ENCODE data around the gene MAN1A1.
"Not testable (repeated sequence)": the region's sequence is repeated elsewhere in the genome, so short reads cannot be mapped to it uniquely, and the experiment has no call there.

MAN1A1 gene

DNA sequence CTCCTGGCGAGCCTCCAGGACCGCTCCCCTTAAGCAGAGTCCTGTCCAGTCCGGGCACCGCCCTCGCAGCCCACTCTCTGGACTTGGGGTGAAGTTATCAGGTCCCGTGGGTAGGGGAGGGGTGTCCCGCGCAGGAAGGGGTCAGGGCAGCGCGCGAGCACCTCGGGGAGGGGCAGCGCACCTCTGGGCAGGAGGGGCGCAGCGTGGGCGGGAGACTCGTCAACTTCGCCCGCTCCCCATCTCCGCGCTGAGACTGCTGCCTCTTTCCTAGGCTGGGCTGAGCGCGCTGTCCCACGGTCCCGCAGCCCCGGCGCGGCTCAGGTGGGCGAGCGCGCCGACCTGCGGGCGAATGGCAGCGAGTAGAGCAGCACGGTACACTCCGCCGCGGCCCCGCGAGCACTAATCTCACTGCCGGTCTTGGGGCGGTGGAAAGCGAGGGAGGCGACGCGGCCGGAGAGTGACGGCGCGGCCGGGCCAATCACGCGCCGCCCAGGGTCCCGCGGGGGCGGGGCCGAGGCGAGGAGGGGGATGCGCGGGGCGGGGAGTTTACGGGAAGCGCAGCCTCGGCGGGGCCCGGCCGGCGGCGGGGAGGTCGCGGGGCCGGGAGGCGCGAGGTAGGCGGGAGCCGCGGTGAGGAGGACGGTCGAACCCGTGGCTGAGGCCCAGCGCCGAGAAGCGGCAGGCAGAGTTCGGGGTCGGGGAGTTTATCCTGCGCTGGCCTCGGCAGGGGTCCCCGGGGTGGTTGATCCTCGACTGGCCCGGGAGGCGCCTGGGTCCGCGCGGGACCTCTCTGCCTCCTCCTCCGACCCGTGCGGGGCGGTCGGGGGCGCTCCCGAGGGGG lies at the start of gene MAN1A1:
Gene MAN1A1, minus strand, starts transcription at position 401 of the 841 bp plus-strand sequence. CDS start 696 bp downstream, outside the sequence.
- DNase-seq = peak; percentile 96

DNA sequence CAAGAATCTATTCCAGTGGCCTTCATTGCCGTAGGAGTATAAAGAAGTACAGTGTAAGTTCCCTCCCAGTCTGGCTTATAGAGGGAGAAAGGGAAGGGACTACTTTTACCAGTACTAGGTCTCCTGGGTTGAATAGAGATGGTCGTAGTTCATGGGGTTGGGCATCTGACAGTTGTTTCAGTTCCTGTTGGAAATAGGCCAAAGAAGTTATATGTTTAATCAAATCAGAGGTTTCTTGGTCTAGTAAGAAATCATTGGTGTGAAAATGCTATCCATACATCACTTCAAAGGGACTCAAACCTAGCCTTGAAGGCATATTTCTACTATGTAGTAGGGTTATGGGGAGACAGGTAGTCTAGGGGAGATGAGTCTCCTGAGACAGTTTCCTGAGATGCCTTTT lies 45.6 kb upstream of the MAN1A1 start:
- no peak for DNase-seq

DNA sequence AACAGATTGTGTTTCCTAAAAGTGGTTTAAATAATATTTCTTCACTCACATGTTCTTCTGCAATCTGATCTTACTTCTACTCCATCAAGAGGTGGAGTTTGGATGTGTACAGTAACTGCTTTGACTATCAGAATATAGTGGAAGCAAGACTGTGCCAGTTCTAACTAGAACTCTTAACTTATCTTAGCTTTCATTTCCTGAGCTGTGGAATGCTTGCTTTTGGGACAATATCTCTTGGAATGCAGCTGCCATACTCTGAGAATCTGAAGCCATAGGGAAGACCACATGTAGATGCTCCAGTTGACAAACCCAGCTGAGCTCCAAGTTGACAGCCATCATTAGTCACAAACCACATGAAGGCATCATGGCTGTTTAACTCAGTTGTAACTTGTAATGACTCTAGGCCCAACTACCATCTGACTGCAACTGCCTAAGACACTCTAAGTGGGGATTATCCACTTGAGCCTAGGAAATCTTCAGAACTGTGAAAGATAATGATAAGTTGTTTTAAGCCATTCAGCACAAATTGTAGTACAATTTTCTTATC lies 40.8 kb upstream of the MAN1A1 start:
- DNase-seq = no peak

DNA sequence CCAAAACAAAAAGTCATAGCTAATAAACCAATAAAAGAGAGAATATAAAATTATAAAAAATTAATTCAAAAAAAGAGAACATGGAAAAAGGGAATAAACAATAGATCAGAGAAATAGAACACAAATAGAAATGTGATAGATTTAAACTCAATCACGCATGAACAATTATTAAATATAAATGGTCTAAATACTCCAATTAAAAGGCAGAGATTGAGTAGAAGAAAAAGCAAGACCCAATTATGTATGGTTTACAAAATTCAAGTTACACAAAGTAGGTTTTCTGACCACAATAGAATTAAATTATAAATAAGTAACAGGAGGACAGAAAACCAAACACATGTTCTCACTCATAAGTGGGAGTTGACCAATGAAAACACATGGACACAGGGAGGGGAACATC lies 36.4 kb upstream of the MAN1A1 start:
- DNase-seq = no peak

DNA sequence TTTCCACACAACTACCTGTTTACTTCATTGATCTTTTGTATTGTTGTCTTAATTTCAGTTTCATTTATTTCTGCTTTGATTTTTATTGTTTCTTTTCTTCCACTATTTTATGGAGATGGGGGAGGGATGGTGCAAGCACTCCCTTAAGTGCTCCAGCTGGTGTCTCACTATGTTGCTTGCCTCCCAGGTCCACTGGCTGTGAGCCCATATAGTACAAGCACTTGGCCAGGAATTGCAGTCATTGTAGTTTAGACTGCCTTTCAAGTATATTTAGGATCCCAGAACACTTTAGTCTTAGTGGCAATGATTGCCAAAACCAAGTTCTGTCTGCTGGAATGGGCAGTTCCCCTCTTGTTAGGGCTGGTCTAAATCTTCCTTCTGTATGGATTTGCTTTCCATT lies 34.9 kb upstream of the MAN1A1 start:
- DNase-seq = no peak

DNA sequence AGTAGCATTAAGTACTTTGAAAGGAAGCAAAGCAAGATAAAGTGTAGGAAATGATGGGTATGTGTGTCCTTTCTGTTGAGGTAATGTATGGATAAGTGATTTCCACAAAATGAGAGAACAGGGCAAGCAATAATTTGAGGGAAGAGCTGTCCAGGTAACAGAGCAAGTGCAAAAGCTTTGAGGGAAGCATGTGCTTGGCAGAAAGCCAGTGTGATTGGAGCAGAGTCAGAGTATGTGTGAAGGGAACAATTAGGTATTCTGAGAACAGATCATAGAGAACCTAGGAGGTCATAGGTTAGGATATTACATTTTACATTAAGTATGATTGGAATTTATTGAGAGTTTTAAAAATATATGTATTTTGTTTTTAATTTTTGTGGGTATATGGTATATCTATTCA lies 30.2 kb upstream of the MAN1A1 start:
- no peak for DNase-seq

DNA sequence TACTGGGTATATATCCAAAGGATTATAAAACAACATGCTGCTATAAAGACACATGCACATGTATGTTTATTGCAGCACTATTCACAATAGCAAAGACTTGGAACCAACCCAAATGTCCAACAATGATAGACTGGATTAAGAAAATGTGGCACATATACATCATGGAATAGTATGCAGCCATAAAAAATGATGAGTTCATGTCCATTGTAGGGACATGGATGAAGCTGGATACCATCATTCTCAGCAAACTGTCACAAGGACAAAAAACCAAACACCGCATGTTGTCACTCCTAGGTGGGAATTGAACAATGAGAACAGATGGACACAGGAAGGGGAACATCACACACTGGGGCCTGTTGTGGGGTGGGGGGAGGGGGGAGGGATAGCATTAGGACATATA lies 27.5 kb upstream of the MAN1A1 start:
- DNase-seq = not testable (repeated sequence)

DNA sequence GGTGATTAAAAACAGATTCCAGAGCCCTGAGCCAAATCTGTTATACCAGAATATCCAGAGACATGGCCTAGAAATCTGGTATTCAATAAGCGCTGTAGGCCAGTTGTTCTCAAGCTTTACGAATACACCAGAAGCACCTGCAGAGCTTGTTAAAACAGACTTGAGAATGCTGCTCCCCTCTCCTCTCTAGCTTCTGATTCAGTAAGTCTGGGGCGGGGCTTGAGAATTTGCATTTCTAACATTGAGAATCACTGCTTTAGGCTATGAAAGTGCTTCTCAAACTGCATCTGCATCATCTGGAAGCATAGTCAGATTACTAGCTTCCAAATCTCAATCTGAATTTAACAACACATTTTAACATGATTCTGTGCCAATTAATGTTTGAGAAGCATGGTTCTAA lies 20.5 kb upstream of the MAN1A1 start:
- DNase-seq = no peak

DNA sequence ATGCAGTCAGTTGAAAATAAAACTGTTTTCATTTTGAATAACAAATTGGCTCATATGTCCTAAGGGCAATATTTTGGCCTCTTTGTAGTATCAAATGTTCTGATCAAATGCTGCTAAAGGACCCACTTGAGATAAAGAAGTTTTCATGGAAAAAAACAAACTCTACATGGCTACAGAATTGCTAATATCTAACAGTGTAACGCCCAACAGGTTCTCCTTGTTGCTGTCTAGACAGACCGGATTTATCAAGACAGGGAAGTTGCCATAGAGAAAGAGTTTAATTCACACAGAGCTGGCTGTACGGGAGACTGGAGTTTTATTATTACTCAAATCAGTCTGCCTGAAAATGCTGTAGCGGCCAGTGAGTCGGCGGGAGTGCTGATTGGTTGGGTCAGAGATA lies 19.4 kb upstream of the MAN1A1 start:
- DNase-seq = no peak

DNA sequence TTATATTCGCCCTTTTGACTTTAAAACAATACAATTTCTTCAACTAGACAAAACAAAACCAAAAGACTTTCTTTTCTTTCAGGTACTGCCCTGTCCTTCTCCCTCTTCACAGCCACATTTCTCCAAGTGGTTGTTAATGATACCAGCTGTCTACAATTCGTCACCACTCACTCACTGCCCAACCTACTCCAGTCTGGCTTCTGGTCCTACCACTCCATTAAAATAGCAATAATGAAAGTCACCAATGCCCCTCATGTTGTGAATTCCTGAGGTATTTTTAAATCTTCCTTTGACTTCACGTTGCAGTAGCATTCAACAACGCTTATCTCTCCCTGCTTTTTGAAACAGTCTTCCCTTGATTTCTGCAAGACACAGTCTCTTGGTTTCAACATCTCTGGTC lies 11.6 kb upstream of the MAN1A1 start:
- DNase-seq = no peak

DNA sequence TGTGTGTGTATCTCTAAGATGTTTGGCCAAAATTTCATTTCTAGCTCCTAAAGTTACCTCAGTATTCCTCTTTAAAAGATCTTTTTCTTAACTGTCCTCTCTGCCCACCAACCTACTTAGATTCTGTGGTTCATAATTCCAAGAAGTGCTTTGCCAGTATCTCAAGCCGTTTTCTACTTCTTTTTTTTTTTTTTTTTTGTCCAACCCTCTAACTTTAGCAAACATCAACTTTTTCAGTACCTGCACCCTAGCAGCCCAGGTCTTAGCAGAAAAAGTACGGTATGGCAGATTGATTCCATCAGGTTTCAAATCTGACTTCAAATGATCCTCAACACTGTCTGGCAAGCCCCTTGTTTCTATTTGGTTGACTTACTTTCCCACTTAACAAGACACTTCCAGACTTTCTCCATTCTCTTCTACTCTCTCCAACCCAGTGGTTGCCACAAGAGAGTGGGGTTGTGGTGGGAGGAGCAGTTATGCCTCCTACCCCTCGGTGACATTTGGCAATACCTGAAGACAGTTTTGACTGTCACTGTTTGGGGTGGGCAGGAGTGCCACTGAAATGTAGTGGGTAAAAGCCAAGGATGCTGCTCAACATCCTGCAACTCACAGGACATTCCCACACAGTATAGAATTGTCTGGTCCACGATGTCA lies 10.8 kb upstream of the MAN1A1 start:
- DNase-seq = no peak

DNA sequence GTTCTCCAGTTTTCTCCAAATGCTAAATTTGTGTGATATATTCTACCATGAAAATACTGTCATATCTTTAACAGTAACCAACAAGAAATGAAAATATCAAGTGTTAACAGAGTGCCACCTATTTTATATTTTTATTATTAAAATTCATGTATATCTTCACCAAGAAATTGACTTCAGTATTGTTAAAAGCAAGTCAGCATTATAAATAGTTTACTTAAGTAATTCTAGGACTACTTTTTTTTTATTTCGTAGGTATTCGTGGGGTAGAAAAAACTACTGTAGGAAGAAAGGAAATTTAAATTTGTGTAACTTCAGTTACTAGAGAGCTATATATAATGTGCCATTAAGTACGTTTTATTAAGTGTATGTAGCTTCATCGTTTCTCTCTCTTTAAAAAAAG lies 6.3 kb upstream of the MAN1A1 start:
- DNase-seq = no peak

DNA sequence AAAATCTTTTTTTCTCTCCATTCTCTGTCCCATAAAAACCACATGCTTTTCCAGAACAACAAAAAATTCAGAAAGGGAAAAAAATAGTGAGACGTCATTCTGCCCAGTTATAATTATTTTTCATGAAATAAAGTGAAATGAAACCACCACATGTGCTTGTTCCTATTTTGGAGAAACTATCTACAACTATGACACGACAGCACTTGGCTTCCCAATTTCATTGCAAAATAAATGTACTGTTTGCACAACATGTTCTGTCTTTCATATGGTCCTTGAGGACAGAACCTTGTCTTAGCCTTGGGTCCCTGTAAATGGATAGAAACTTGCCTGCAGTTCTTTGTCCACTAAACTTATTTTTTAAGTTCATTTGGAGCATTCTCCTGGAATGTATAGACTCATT lies 5.6 kb upstream of the MAN1A1 start:
- DNase-seq = no peak

DNA sequence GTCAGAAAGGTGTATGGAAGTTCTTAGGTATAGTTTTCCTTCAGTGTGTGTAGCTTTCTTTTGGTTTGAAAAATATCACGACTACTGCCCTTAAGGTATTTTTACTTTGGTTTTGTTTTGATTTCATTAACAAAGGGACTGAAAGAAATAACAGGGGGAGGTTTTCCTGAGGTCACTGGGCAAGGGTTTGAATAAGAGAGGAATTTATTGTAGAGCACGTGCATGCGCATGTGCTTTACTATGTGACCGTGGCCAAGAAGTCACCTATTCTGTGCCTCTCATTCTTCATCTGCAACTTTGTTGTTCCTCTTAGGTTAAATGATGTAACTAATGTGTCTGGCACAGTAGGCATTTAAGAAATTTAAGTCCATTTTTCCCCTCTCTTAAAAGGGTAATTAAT lies 4.1 kb upstream of the MAN1A1 start:
- no peak for DNase-seq

DNA sequence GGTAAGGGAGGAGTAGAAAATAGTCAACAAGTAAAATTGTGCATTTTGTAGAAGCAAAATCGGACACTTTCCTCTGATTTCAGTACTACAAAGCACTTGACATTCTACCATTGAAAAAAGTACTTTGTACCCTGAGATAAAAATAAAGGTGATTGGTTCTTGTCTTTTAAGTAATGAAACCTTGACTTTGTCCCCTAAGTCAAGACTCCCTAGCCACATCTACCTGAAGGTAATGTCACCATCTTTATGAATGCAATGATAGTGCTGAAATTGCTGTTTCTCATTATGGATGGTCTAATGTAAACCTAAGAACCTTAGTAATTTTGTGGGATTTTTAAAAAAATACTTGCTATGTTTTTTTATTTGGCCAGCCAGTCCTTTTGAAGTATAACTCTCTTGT lies 2.4 kb upstream of the MAN1A1 start:
- no peak for DNase-seq

DNA sequence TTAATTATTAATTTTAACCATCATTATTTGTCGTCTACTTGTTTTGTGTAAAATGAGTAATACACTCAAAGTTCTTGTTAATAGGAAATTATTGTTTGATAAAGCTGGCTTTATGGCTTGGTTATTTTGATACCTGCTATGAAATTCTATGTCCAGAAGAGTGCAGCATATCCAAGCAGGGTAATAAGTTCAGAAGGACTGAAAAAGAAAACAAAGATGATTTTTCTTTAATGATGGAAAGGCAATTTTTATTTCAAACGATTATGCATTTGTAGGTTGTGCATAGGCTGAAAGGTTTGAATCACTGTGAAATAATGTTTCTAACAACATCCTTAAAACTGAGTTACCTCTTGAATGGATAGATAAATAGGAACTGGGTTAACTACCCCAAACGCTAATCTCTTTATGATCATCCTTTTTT lies 1.4 kb upstream of the MAN1A1 start:
- DNase-seq = no peak

DNA sequence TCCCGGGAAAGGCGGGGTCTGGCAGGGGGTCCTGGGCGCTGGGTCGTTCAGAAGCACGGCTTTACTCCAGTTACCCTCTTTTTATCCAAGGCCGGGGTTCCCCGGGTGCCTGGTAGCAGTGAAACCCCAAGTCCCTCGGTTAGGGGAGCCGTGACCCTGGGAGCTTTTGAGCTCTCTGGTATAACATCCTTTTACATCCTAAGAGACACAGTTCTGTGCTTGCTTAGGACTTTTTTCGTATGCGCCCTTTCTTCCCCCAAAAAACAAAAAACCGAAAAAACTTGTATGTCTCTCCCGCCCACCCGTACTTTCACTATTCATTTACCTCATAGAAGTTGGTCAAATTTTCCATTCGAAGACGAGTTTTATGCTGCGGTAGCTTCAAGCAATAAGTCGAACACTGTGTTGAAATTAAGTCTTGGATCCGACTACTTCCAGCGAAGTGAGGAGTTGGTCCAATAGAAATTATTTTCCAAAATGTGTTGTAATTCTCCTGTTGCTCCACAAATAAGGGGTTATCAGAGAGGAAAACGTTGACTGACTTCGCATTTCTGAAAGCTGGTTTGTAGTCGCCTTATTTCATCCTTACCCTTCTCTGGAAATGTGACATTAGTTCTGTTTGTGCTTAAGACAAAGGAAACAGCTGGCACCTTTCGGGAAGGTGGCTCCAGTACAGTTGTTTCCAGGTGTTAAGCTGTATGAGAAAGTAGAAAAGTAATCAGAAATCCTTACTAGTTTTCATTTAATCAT lies 816 bp upstream of the MAN1A1 start:
- DNase-seq = no peak

DNA sequence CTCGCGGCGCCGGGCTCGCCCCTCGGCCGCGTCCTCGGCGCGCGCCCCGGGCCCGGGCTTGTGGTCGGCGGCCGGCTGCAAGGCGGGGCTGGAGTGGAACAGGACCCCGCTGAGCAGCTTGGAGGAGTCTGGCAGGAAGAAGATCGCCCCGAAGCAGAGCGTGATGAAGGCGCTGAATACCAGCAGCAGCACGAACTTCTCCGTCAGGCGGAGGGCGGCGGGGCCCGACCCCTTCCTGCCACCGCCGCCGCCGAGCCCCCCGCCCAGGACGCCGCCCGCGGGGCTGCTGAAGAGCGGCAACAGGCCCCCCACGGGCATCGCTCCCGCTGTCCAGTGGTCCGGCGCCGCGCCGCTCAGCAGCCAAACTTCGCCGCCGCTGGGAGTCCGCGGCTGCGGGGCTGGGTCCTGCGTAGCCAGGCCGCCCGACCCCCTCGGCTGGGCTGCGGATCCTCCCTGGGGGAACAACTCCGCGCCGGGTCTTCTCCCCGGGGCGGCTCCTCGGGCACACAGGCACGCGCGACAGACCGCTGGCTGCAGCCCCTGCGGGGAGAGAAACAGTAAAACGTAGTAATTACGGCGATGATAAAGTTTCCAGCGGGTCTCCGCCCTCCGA lies 707 bp downstream of the MAN1A1 start:
- peak; percentile 70 for DNase-seq

DNA sequence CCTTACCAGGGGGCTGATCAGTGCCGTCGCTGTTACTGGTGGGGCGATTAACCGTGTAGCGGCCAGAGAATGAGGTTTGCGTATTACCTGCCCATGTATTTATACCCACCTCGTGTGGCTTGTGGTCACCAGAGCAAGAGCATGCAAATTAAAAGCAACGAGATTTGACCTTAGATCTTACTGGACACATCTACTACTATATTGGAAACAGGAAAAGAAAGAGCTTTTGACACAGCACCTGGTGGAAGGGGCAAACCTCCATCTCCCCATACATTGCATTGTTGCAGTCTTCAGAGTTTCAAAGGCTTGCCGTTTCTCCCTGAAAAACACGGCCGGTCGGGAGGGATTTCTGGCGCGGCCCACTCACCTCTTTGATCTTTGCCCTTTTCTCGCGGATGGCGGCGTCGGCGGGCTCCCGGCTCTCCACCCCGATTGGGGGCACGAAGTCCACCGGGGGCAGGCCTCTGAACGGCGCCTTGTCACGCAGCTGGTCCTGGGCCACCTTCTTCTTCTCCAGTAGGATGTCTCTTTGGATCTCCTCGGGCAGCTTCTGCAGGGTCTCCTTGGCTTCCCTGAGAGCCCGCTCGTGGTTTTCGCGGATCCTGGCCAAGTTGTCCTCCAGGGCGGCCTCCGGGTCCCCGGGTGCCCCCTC lies 1.3 kb downstream of the MAN1A1 start:
- DNase-seq = peak; percentile 77

DNA sequence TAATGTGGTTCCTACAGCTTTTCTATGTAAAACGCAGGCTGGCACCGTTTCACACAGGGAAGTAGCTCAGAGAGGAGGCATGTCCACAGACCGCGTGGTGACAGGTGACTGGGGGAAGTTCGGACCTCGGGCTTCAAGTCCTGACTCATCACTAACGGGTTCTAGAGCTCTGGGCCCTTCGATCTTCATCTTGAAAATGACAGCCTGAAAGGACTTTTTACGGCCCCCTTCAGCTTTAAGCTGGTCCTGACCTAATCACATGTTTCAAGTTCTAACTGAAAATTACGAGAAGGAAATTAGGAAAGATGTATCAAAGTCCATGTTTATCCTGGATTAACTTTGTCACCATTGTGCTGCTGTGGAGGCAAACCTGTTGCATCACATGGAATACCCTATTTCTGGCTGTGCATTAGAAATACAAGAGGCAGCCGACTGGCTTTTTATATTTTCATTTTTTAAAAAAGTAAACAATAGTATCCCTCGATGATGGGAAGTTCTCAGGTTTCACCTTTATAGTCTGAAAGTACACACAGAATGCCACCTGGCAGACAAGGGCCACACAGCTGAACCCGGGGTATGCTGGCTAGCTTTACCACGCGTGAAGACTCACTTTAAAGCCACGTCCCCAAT lies 2.0 kb downstream of the MAN1A1 start:
- DNase-seq = peak; percentile 70

DNA sequence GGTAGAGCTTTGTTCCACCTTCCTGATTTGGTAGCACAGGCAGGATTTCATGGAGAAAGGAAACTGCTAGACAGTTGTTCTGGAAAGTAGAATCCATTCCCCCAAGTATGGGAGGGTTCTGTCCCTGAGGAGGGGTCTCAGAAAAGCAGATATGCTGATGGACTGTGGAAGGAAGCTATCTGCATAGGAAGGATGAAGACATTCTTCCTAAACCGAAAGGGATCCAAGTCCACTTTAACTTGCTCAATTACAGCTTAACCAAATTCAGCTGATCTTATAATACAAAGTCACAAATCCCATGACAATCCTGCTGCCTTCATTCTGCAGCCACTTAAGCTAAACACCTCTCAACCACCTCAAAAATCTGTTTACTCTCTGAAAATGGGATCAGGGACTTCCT lies 2.6 kb downstream of the MAN1A1 start:
- no peak for DNase-seq

DNA sequence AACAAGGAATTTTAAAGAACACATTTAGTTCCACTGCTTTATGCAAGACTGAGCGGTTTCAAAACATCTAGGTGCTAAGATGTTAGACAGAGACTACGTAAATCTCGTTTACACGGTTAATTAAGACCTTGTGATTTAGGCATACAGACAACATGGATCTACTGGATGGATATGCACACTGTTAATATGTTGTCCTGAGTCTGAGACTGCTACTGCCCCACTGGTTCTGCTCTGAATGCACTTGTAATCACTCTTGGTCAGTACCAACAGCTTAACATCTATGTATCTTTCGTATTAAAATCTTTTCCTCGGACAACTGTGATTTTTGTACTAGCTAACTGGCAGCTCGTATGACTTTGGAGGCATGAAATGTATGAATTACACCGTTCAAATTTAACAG lies 3.1 kb downstream of the MAN1A1 start:
- DNase-seq = no peak

Data from activated effector memory CD4-positive, alpha-beta T cell treated with anti-CD3 and anti-CD28 coated beads, Interleukin-2, amount 50 U/mL, for 16 hours (primary cell).